Measurements from ENCODE around the gene CHRD. TPM values are rescaled to one million over a fixed set of nuclear protein-coding genes. Genes with fewer than 3 reads are reported as not detected.
A peak's percentile ranks its signal among the peaks of the same experiment; 100 is the strongest.

The CHRD gene
- total RNA-seq, 4 donors from 2014 or later, result 29.1 to 44.6 (median 34.3) TPM

DNA sequence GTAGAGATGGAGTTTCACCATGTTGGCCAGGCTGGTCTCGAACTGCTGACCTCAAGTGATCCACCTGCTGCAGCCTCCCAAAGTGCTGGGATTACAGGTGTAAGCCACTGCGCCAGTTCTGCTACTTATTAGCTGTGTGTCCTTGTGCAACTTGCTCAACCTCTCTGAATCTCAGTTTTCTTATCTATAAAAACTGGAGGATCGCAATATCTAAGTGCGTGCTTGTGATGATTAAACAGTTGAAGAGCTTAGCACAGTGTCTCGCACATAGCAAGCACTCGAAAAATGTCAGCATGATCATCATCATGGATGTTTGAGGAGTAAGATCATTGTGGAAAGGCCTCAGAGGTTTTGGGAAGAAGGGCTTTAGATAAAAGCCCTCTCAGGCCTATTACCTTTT lies 29.2 kb upstream of the CHRD start:
- H3K4me3 ChIP-seq, result no peak overlapping the region
- TF ChIP-seq, protein P1, sequence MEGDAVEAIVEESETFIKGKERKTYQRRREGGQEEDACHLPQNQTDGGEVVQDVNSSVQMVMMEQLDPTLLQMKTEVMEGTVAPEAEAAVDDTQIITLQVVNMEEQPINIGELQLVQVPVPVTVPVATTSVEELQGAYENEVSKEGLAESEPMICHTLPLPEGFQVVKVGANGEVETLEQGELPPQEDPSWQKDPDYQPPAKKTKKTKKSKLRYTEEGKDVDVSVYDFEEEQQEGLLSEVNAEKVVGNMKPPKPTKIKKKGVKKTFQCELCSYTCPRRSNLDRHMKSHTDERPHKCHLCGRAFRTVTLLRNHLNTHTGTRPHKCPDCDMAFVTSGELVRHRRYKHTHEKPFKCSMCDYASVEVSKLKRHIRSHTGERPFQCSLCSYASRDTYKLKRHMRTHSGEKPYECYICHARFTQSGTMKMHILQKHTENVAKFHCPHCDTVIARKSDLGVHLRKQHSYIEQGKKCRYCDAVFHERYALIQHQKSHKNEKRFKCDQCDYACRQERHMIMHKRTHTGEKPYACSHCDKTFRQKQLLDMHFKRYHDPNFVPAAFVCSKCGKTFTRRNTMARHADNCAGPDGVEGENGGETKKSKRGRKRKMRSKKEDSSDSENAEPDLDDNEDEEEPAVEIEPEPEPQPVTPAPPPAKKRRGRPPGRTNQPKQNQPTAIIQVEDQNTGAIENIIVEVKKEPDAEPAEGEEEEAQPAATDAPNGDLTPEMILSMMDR (IDR thresholded peaks at IDR 0.05), result no peak
- TF ChIP-seq POLR2A (IDR thresholded peaks at IDR 0.05) (no peak), EP300 (IDR thresholded peaks at IDR 0.05) (no peak)
- no peaks in the 10 kb centered on the region for H3K9me3 ChIP-seq
- DNase-seq (ENCODE audit: low spot score in 2 of 2), result no peak
- no peaks in the 10 kb centered on the region for H3K27me3 ChIP-seq
- peak overlapping the region in 2 of 4 donors; percentile 66 to 73 for H3K27ac ChIP-seq
- H3K4me1 ChIP-seq, result peaks cover 0 to 53% (median 19%) of the 10 kb centered on the region in 4 donors
- 87 to 88% methylated on average over 6 of the region's 6 CpGs for WGBS, 2 donors
- H3K36me3 ChIP-seq, result peaks cover 0 to 44% (median 0%) of the 10 kb centered on the region in 3 donors

DNA sequence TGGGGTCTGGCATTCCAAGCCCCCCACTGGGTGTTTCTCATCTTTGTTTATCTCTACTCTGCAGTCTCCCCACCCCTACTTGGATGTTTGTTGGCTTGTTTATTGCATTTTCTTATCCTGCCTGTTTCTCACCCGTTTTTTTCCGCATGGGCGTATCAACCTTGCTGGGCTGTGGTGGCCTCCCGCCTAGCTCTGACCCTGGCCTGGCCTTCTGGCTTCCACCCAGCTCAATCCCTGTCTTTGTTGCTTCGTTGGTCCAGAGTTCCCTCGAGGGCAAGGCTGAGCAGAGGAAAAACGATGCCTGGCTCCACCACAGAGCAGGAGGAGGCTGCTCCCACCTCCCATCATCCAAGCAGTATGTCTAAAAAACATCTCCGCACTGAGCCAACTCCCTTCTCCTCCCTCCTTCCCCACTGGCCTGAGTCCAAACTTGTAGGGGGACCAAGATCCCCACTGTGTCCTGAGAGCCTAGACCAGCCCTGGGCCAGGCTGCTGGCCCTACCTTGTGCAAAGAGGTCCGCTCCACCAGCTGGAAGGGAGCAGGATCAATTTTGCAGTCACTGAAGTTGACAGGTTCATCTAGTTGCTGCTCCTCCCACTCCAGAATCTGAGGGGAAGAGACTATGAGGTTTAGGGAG lies 28.2 kb upstream of the CHRD start:
- Histone ChIP-seq H3K27ac (peak overlapping the region; percentile 17 to 76 (median 70)), H3K9me3 (no peaks in the 10 kb centered on the region), H3K4me3 (no peak overlapping the region), H3K4me1 (peaks cover 0 to 54% (median 17%) of the 10 kb centered on the region in 4 donors), H3K36me3 (peaks cover 0 to 48% (median 0%) of the 10 kb centered on the region in 3 donors), H3K27me3 (no peaks in the 10 kb centered on the region)
- no peak for TF ChIP-seq EP300 (IDR thresholded peaks at IDR 0.05)
- no peak for TF ChIP-seq POLR2A (IDR thresholded peaks at IDR 0.05)
- TF ChIP-seq, protein P1 (IDR thresholded peaks at IDR 0.05), result no peak
- DNase-seq (ENCODE audit: low spot score in 2 of 2), result no peak
- WGBS, 2 donors, result 34 to 39% methylated on average over 9 of the region's 9 CpGs

DNA sequence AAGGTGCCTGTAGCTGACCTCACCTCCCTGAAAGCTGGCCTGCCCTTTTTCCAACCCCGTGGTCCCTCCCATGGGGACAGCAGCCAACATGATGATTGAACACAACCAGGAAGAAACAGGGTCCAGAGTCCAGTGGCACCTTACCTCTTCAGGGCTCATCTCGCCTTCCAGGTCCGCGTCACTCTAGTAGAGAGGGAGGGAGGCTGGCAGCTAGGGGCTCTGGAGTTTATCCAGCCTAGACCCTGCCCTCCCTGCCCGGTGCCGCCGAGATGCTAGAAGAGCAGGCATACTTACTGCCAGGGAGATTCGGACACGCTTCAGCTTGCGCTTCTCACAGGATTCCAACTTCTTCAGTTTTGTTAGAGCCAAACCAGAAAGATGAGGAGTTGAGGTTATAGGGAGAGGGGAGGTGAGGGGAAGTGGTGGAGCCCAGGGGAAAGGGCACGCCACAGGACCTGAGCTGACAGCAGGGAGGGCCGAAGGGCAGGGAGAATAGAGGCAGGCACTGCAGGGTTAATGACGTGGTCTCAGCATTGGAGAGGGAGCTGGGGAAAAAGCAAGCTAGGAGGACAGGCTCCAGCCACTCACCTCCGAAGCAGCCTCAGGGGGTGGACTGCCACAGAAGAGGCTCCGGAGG lies 27.6 kb upstream of the CHRD start:
- H3K4me1 ChIP-seq, result peaks cover 0 to 56% (median 17%) of the 10 kb centered on the region in 4 donors
- H3K27ac ChIP-seq, result peak overlapping the region; percentile 17 to 76 (median 70)
- no peak for DNase-seq (ENCODE audit: low spot score in 2 of 2)
- no peaks in the 10 kb centered on the region for H3K9me3 ChIP-seq
- no peak overlapping the region for H3K4me3 ChIP-seq
- 72 to 74% methylated on average over 15 of the region's 15 CpGs for WGBS, 2 donors
- peaks cover 0 to 53% (median 0%) of the 10 kb centered on the region in 3 donors for H3K36me3 ChIP-seq
- TF ChIP-seq POLR2A (IDR thresholded peaks at IDR 0.05) (no peak), EP300 (IDR thresholded peaks at IDR 0.05) (no peak)
- TF ChIP-seq, protein P1 (IDR thresholded peaks at IDR 0.05), result no peak
- no peaks in the 10 kb centered on the region for H3K27me3 ChIP-seq

DNA sequence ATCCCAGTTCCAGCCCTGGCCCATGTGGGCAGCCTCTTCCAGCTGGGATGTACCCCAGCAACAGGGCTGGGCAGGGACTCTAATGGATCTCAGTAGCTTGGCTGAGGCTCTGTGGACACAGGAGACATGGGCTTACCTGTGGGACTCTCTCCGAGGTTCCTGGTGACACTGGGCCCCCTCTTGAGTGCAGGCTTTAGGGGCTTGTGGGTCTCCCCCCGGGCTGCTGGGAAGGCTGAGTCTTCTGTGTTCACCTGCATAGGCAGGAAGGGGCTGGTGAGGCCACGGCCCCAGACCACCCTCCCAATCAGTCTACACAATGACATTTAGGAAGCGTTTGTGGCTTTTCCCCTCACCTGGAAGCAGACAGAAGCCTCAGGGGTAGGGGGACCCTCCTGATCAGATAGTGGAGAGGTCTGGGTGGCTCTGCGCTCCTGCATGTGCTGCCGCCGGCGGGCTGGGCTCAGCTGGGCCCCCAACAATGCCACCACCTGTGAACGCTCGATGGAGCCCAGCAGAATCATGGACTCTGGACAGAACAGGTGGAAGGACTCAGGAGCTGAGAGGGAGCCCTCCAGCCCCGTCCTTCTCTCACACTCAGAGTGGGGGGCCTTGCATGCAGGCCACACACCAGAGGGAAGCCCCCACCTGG lies 26.8 kb upstream of the CHRD start:
- no peak for DNase-seq (ENCODE audit: low spot score in 2 of 2)
- 91% methylated on average over 9 to 11 of the region's 11 CpGs for WGBS, 2 donors
- H3K36me3 ChIP-seq, result peaks cover 0 to 55% (median 0%) of the 10 kb centered on the region in 3 donors
- no peaks in the 10 kb centered on the region for H3K9me3 ChIP-seq
- H3K27me3 ChIP-seq, result no peaks in the 10 kb centered on the region
- no peak overlapping the region for H3K4me3 ChIP-seq
- peaks cover 0 to 64% (median 17%) of the 10 kb centered on the region in 4 donors for H3K4me1 ChIP-seq
- TF ChIP-seq POLR2A (IDR thresholded peaks at IDR 0.05), result no peak
- TF ChIP-seq, protein P1 (IDR thresholded peaks at IDR 0.05), result no peak
- TF ChIP-seq EP300 (IDR thresholded peaks at IDR 0.05), result no peak
- peak overlapping the region in 3 of 4 donors; percentile 66 to 76 (median 73) for H3K27ac ChIP-seq

DNA sequence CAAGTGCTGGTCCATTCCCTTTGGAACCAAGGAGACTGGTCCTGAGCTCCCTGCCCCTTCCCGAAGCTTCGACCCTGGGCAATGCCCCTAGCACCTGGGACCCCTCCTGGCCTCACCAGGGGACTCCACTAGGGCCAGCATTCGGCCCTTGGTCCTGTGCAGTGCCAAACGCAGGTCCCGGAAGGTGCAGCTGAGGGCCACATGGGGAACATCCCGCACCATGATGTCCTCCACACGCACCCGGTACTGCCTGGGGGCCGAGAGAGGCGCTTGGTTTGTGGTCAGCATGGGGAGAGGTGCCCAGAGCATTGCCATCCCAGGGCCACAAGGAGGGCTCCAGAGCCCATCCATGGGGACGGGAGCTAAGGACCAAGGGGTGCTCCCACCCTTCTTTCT lies 26.3 kb upstream of the CHRD start:
- no peak for DNase-seq (ENCODE audit: low spot score in 2 of 2)
- peaks cover 0 to 61% (median 0%) of the 10 kb centered on the region in 3 donors for H3K36me3 ChIP-seq
- TF ChIP-seq POLR2A (IDR thresholded peaks at IDR 0.05) (no peak), EP300 (IDR thresholded peaks at IDR 0.05) (no peak)
- TF ChIP-seq, protein P1 (IDR thresholded peaks at IDR 0.05), result no peak

More for the DNA sequence above, 26.3 kb upstream of the CHRD start:
- WGBS, 2 donors, result 88 to 95% methylated on average over 6 to 11 of the region's 11 CpGs
- H3K9me3 ChIP-seq, result no peaks in the 10 kb centered on the region
- peak overlapping the region in 2 of 4 donors; percentile 73 to 76 for H3K27ac ChIP-seq
- H3K4me3 ChIP-seq, result no peak overlapping the region
- H3K4me1 ChIP-seq, result peaks cover 0 to 69% (median 17%) of the 10 kb centered on the region in 4 donors
- H3K27me3 ChIP-seq, result no peaks in the 10 kb centered on the region

Data from tibial nerve (tissue), 4 donors.